OCI-LY1 (cell line): ENCODE data around the gene TRIM72.

ENCODE experiments used
- H2AFZ ChIP-seq: fragments of 200-600 bp; sonication (generic), shearing (Covaris generic); 2 replicates; pipeline ENCODE4 v1.6.0; 2014; ENCODE audit warnings: antibody characterized with exemption, mild to moderate bottlenecking, low read length
- H3F3A ChIP-seq: fragments of 200-600 bp; sonication (generic), shearing (Covaris generic); 2 replicates; pipeline ENCODE4 v1.6.0; 2014; ENCODE audit warnings: mild to moderate bottlenecking, antibody characterized with exemption, low read length, moderate library complexity; ENCODE audit not compliant: insufficient read depth
- H3K27ac ChIP-seq: fragments of 200-600 bp; sonication (generic); 2 replicates; pipeline ENCODE4 v1.5.1; 2014; ENCODE audit warnings: low read length, mixed run types, mild to moderate bottlenecking, low read depth; ENCODE audit not compliant: poor library complexity, severe bottlenecking
- H3K27me3 ChIP-seq: fragments of 200-600 bp; sonication (generic); 2 replicates; pipeline ENCODE4 v1.6.0; 2014; ENCODE audit warnings: antibody characterized with exemption, mild to moderate bottlenecking, low read length, moderate library complexity; ENCODE audit not compliant: insufficient read depth
- H3K36me3 ChIP-seq: fragments of 200-600 bp; sonication (generic); 2 replicates; pipeline ENCODE4 v1.6.1; 2014; ENCODE audit warnings: mild to moderate bottlenecking, antibody characterized with exemption, low read length, moderate library complexity, mixed read lengths; ENCODE audit not compliant: insufficient read depth
- H3K4me1 ChIP-seq: fragments of 200-600 bp; sonication (generic); 2 replicates; pipeline ENCODE4 v1.5.1; 2014; ENCODE audit warnings: mild to moderate bottlenecking, low read length, moderate library complexity; ENCODE audit not compliant: insufficient read depth, severe bottlenecking
- H3K4me2 ChIP-seq: fragments of 200-600 bp; sonication (generic), shearing (Covaris generic); 2 replicates; pipeline ENCODE4 v1.6.1; 2014; ENCODE audit warnings: low read length
- H3K4me3 ChIP-seq: fragments of 200-600 bp; sonication (generic); 2 replicates; pipeline ENCODE4 v1.5.1; 2014; ENCODE audit warnings: low read length, low read depth, mild to moderate bottlenecking, mixed read lengths; ENCODE audit not compliant: poor library complexity, severe bottlenecking
- H3K79me2 ChIP-seq: fragments of 200-600 bp; shearing (Covaris generic); 2 replicates; pipeline ENCODE4 v1.6.1; 2016; ENCODE audit warnings: mixed run types, low read length, mixed read lengths; ENCODE audit not compliant: insufficient read depth
- H3K9ac ChIP-seq: fragments of 200-600 bp; sonication (generic), shearing (Covaris generic); 2 replicates; pipeline ENCODE4 v1.6.1; 2014; ENCODE audit warnings: mild to moderate bottlenecking, low read length, mixed read lengths
- H3K9me2 ChIP-seq: fragments of 200-600 bp; sonication (generic), shearing (Covaris generic); 2 replicates; pipeline ENCODE4 v1.6.1; 2014; ENCODE audit warnings: low read depth, mild to moderate bottlenecking, low read length, mixed read lengths
- H3K9me3 ChIP-seq: fragments of 200-600 bp; shearing (Covaris generic); 2 replicates; pipeline ENCODE4 v1.6.1; 2014; ENCODE audit warnings: low read length, mixed read lengths
- H4K20me1 ChIP-seq: fragments of 200-600 bp; sonication (generic), shearing (Covaris generic); 2 replicates; pipeline ENCODE4 v1.6.0; 2016; ENCODE audit warnings: mild to moderate bottlenecking, low read length; ENCODE audit not compliant: insufficient read depth
- CTCF ChIP-seq: fragments of 200-600 bp; sonication (generic), shearing (Covaris generic); IDR thresholded peaks from 2 replicates; pipeline ENCODE4 v1.5.1; 2017; ENCODE audit warnings: mild to moderate bottlenecking, antibody characterized with exemption, low read length, moderate library complexity, mixed read lengths
- EZH2 ChIP-seq: fragments of 200-600 bp; sonication (generic), shearing (Covaris generic); IDR thresholded peaks from 2 replicates; pipeline ENCODE4 v1.8.0; 2017; ENCODE audit warnings: borderline replicate concordance, mixed run types, mild to moderate bottlenecking, antibody characterized with exemption, low read length, moderate library complexity, mixed read lengths

The TRIM72 gene

DNA sequence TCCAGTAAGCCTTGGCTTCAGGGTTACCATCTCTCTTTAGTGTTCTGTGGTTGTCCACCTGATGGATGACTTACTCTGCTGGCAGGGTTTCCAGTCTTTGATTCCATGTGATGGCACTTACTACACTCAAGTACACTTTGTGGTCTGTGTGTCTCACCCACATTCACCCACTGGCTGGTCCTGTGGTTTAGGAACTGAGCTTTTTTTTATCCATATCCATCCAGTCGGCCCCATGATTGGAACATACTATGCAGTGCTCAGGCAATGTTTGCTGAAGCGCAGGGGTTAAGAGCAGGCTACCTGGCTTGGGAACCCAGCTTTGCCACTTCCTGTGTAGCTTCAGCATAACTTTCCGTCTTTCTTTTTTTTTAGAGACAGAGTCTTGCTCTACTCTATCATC is 36.8 kb upstream of the TRIM72 start:
- Histone ChIP-seq H3F3A (peaks cover 5% of the 10 kb centered on the region; the same call in 1 of the 2 replicates), H3K4me3 (no peak overlapping the region), H3K9me3 (no peaks in the 10 kb centered on the region), H3K4me1 (peaks cover 26% of the 10 kb centered on the region), H3K27ac (no peak overlapping the region), H3K9ac (peak overlapping the region; percentile 30; the same call in 1 of the 2 replicates), H3K79me2 (peaks cover 21% of the 10 kb centered on the region), H3K27me3 (no peaks in the 10 kb centered on the region), H3K4me2 (0 out of 2 replicates have a peak overlapping the region, but pooled peaks have one; percentile 16), H3K9me2 (no peaks in the 10 kb centered on the region), H2AFZ (peak overlapping the region; percentile 84; the same call in 1 of the 2 replicates), H4K20me1 (0 out of 2 replicates have a peak, but pooled peaks cover 2% of the 10 kb centered on the region), H3K36me3 (peaks cover 15% of the 10 kb centered on the region)
- TF ChIP-seq EZH2 (no peak), CTCF (no peak)

DNA sequence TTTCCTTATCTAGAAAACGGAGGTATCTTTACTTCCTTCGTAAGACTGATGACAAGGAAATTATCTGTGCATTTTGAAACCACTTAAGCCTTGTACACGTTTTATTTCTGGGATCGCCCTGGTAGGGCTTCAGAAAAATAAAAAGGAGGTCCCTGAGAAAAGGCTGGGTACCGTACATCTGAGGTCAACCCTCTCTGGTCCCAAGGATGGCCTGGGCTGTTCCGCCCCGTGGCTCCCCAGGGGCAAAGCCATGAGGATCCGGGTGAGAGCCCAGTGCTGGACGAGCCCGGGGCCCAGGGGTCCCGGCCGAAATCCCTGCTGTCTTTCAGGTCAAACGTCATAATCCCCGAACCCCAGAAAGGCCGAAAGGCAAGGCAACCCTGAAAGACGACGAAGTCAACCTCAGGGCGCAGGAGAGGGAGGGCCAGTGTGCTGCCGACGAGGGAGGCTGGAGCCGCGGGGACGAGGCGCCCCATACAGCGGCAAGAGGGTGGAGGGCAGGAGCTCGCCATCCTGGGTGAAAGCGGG is 34.6 kb upstream of the TRIM72 start:
- peaks cover 39% of the 10 kb centered on the region for H3K79me2 ChIP-seq
- H3K4me3 ChIP-seq = peak overlapping the region; percentile 75
- TF ChIP-seq EZH2 (no peak), CTCF (no peak)
- no peaks in the 10 kb centered on the region for H3K9me2 ChIP-seq
- no peaks in the 10 kb centered on the region for H3K9me3 ChIP-seq
- no peaks in the 10 kb centered on the region for H3K27me3 ChIP-seq
- H3F3A ChIP-seq = peaks cover 5% of the 10 kb centered on the region; the same call in 1 of the 2 replicates
- H3K9ac ChIP-seq = peak overlapping the region; percentile 89
- peak overlapping the region; percentile 94 for H3K4me2 ChIP-seq
- peaks cover 7% of the 10 kb centered on the region; the same call in 1 of the 2 replicates for H4K20me1 ChIP-seq
- peak overlapping the region; percentile 88 for H3K27ac ChIP-seq
- peaks cover 37% of the 10 kb centered on the region for H3K36me3 ChIP-seq
- H2AFZ ChIP-seq = no peak overlapping the region
- peaks cover 31% of the 10 kb centered on the region for H3K4me1 ChIP-seq

- peaks cover 43% of the 10 kb centered on the region for H3K36me3 ChIP-seq
- no peak within 1 kb of the TSS for H2AFZ ChIP-seq
- H3K27ac ChIP-seq = peak within 1 kb of the TSS; percentile 88
- no peaks in the 10 kb centered on the region for H3K9me3 ChIP-seq
- peak within 1 kb of the TSS; percentile 75 for H3K4me3 ChIP-seq
- H3K9me2 ChIP-seq = no peaks in the 10 kb centered on the region
- H4K20me1 ChIP-seq = peaks cover 7% of the 10 kb centered on the region; the same call in 1 of the 2 replicates
- peaks cover 39% of the 10 kb centered on the region for H3K79me2 ChIP-seq
- peaks cover 5% of the 10 kb centered on the region; the same call in 1 of the 2 replicates for H3F3A ChIP-seq
- peak within 1 kb of the TSS; percentile 94 for H3K4me2 ChIP-seq
- H3K27me3 ChIP-seq = no peaks in the 10 kb centered on the region
- H3K4me1 ChIP-seq = peaks cover 31% of the 10 kb centered on the region
- H3K9ac ChIP-seq = peak within 1 kb of the TSS; percentile 89
- TF ChIP-seq EZH2 = no peak
- no peak for TF ChIP-seq CTCF
These were observed 34.0 kb upstream of the TRIM72 start, which contains the start of gene FUS for GRCh38 chr16:31179747-31180459. FUS (plus strand) TSS chr16:31180139; CDS start chr16:31180215, 76 bp downstream.
